ENCODE data around the gene ASAP2.

The ASAP2 gene

GRCh38 chr2:9249020-9249800 lies 42.6 kb downstream of the ASAP2 start:
- Histone ChIP-seq H3K4me1 (ENCODE audit: insufficient read depth, low read length, severe bottlenecking) (no peaks in the 10 kb centered on the region), H3K4me3 (ENCODE audit: low read depth, low read length, poor library complexity, severe bottlenecking) (no peak overlapping the region), H2AFZ (ENCODE audit: low read length) (no peak overlapping the region), H3K27ac (ENCODE audit: low read depth, low read length, poor library complexity, severe bottlenecking) (no peak overlapping the region), H3K79me2 (ENCODE audit: insufficient read depth, low read length) (no peaks in the 10 kb centered on the region), H3F3A (ENCODE audit: insufficient read depth, low read length) (no peaks in the 10 kb centered on the region), H3K36me3 (ENCODE audit: insufficient read depth, low read length) (no peaks in the 10 kb centered on the region), H3K9ac (ENCODE audit: low read length) (no peak overlapping the region), H3K4me2 (ENCODE audit: low read length) (no peak overlapping the region), H3K9me3 (ENCODE audit: low read length) (no peaks in the 10 kb centered on the region), H3K9me2 (ENCODE audit: low read depth, low read length) (no peaks in the 10 kb centered on the region), H4K20me1 (ENCODE audit: insufficient read depth, low read length) (no peaks in the 10 kb centered on the region), H3K27me3 (ENCODE audit: insufficient read depth, low read length) (no peaks in the 10 kb centered on the region; the same call in 1 of the 2 replicates)
- TF ChIP-seq CTCF (IDR thresholded peaks at IDR 0.05; ENCODE audit: low read length), result no peak
- no peak for TF ChIP-seq EZH2 (IDR thresholded peaks at IDR 0.05; ENCODE audit: borderline replicate concordance, low read length)

- Histone ChIP-seq H3K4me2 (ENCODE audit: low read length) (no peak overlapping the region), H3K9me2 (ENCODE audit: low read depth, low read length) (no peaks in the 10 kb centered on the region), H4K20me1 (ENCODE audit: insufficient read depth, low read length) (no peaks in the 10 kb centered on the region), H3K4me1 (ENCODE audit: insufficient read depth, low read length, severe bottlenecking) (no peaks in the 10 kb centered on the region), H3K27me3 (ENCODE audit: insufficient read depth, low read length) (no peaks in the 10 kb centered on the region; the same call in 1 of the 2 replicates), H3K27ac (ENCODE audit: low read depth, low read length, poor library complexity, severe bottlenecking) (no peak overlapping the region), H3K36me3 (ENCODE audit: insufficient read depth, low read length) (no peaks in the 10 kb centered on the region), H3K9me3 (ENCODE audit: low read length) (no peaks in the 10 kb centered on the region), H2AFZ (ENCODE audit: low read length) (no peak overlapping the region), H3K4me3 (ENCODE audit: low read depth, low read length, poor library complexity, severe bottlenecking) (no peak overlapping the region), H3K79me2 (ENCODE audit: insufficient read depth, low read length) (no peaks in the 10 kb centered on the region), H3K9ac (ENCODE audit: low read length) (no peak overlapping the region), H3F3A (ENCODE audit: insufficient read depth, low read length) (no peaks in the 10 kb centered on the region)
- TF ChIP-seq EZH2 (IDR thresholded peaks at IDR 0.05; ENCODE audit: borderline replicate concordance, low read length) (no peak), CTCF (IDR thresholded peaks at IDR 0.05; ENCODE audit: low read length) (no peak)
Measured at GRCh38 chr2:9250091-9250490, 43.5 kb downstream of the ASAP2 start.

- H3K9me3 ChIP-seq (ENCODE audit: low read length), result no peaks in the 10 kb centered on the region
- H3K79me2 ChIP-seq (ENCODE audit: insufficient read depth, low read length), result no peaks in the 10 kb centered on the region
- no peaks in the 10 kb centered on the region for H3K9me2 ChIP-seq (ENCODE audit: low read depth, low read length)
- no peaks in the 10 kb centered on the region; the same call in 1 of the 2 replicates for H3K27me3 ChIP-seq (ENCODE audit: insufficient read depth, low read length)
- H3K4me1 ChIP-seq (ENCODE audit: insufficient read depth, low read length, severe bottlenecking), result no peaks in the 10 kb centered on the region
- H3K4me2 ChIP-seq (ENCODE audit: low read length), result no peak overlapping the region
- no peak overlapping the region for H3K27ac ChIP-seq (ENCODE audit: low read depth, low read length, poor library complexity, severe bottlenecking)
- no peaks in the 10 kb centered on the region for H4K20me1 ChIP-seq (ENCODE audit: insufficient read depth, low read length)
- no peak overlapping the region for H3K9ac ChIP-seq (ENCODE audit: low read length)
- H3F3A ChIP-seq (ENCODE audit: insufficient read depth, low read length), result no peaks in the 10 kb centered on the region
- H2AFZ ChIP-seq (ENCODE audit: low read length), result no peak overlapping the region
- no peak overlapping the region for H3K4me3 ChIP-seq (ENCODE audit: low read depth, low read length, poor library complexity, severe bottlenecking)
- no peaks in the 10 kb centered on the region for H3K36me3 ChIP-seq (ENCODE audit: insufficient read depth, low read length)
- no peak for TF ChIP-seq EZH2 (IDR thresholded peaks at IDR 0.05; ENCODE audit: borderline replicate concordance, low read length)
- TF ChIP-seq CTCF (IDR thresholded peaks at IDR 0.05; ENCODE audit: low read length), result no peak
Measured at GRCh38 chr2:9250498-9251153, 44.0 kb downstream of the ASAP2 start.
